Measurements from ENCODE around the gene NKX2-8. TPM values are rescaled to one million over a fixed set of nuclear protein-coding genes. Genes with fewer than 3 reads are reported as not detected.

Gene NKX2-8
- total and polyA plus RNA-seq, 2 of the 13 experiments (the other 11 are each of a cell fraction or from before 2014, with no cell fraction given) = not detected

- Histone ChIP-seq H3K4me1 (ENCODE audit: insufficient read depth, low read length) (no peaks in the 10 kb centered on the region; the same call in 1 of the 2 replicates), H3K4me3 (replicated peaks in 1 of 3; ENCODE audit: insufficient read depth in 1 of 3, low read depth in 2 of 3, low read length in 3 of 3) (no peak overlapping the region), H4K20me1 (ENCODE audit: insufficient read depth, low read length) (no peaks in the 10 kb centered on the region), H3K9ac (ENCODE audit: insufficient read depth, low read depth, low read length) (no peak overlapping the region), H3K27ac (ENCODE audit: extremely low read length, insufficient read depth, low read length) (no peak overlapping the region), H3K27me3 (ENCODE audit: control insufficient read depth in 1 of 2, insufficient read depth in 2 of 2, low read length in 2 of 2) (no peaks in the 10 kb centered on the region), H3K36me3 (replicated peaks in 1 of 2; ENCODE audit: control insufficient read depth in 1 of 2, insufficient read depth in 2 of 2, low read length in 2 of 2) (no peaks in the 10 kb centered on the region), H3K9me3 (ENCODE audit: low read length) (peaks cover 13% of the 10 kb centered on the region), H3K4me2 (ENCODE audit: low read depth, low read length) (no peak overlapping the region), H3K79me2 (ENCODE audit: insufficient read depth, low read length) (no peaks in the 10 kb centered on the region), H2AFZ (ENCODE audit: low read length) (no peak overlapping the region)
- in situ Hi-C loops (cut with HindIII; ENCODE audit: extremely low pct_ligation_motif_present, low pct_unique_long_range_greater_than_20kb) (no loop called here), intact Hi-C loops (cut with micrococcal nuclease; ENCODE audit: unreplicated experiment) (no loop called here)
- no peak for FAIRE-seq
- no peak for DNase-seq (ENCODE audit: low spot score)
- ChIA-PET CTCF (ENCODE audit: low intra/inter-chr PET ratio, low total read pairs) (no interaction called here), POLR2A (no interaction called here)
- no TSS peak for BruUV-seq (replicated peaks)
- ATAC-seq = peak; percentile 79
- 18% methylated on average over 5 of the region's 5 CpGs for WGBS (ENCODE audit: low lambda C conversion rate)
- TF ChIP-seq PCBP2 (optimal IDR thresholded peaks at IDR 0.05; ENCODE audit: low read depth, low read length, poor library complexity, severe bottlenecking) = no peak
- 0 out of 2 replicates have a peak, but pooled peaks have one; percentile 20 for TF ChIP-seq ZNF350 (CRISPR knock-in tag; IDR thresholded peaks at IDR 0.05; ENCODE audit: borderline replicate concordance, low read depth)
- TF ChIP-seq, protein P1, sequence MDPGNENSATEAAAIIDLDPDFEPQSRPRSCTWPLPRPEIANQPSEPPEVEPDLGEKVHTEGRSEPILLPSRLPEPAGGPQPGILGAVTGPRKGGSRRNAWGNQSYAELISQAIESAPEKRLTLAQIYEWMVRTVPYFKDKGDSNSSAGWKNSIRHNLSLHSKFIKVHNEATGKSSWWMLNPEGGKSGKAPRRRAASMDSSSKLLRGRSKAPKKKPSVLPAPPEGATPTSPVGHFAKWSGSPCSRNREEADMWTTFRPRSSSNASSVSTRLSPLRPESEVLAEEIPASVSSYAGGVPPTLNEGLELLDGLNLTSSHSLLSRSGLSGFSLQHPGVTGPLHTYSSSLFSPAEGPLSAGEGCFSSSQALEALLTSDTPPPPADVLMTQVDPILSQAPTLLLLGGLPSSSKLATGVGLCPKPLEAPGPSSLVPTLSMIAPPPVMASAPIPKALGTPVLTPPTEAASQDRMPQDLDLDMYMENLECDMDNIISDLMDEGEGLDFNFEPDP (CRISPR knock-in tag; conservative IDR thresholded peaks at IDR 0.05) = no peak
- TF ChIP-seq PAX8 (CRISPR knock-in tag; IDR thresholded peaks at IDR 0.05; ENCODE audit: borderline replicate concordance) = no peak
- no peak for TF ChIP-seq SIN3B (IDR thresholded peaks at IDR 0.05; ENCODE audit: low read length)
- no peak for TF ChIP-seq PAWR (CRISPR knock-in tag; IDR thresholded peaks at IDR 0.05; ENCODE audit: borderline replicate concordance)
- no peak for TF ChIP-seq FOXO1 (CRISPR knock-in tag; IDR thresholded peaks at IDR 0.05)
Observed at GRCh38 chr14:36617824-36618223, 35.4 kb upstream of the NKX2-8 start.

DNA sequence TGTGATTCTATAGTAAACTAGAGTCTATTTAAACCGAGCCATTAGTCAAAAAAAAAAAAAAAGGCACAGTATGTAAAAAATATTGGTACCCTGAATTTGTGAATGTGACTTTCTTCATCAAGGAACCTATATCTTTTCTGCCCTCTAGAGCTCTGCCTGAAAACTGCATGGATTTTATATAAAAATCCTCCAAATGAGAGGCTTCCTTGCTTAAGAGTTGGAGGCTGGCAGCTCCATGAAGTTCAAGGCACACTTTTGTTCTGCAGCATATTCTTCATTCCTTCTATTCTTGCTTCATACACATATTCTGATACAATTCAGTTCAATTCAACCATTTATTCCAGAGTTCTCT lies 23.1 kb upstream of the NKX2-8 start:
- ATAC-seq (peak; percentile 15; the same call in 1 of the 3 replicates), DNase-seq (ENCODE audit: low spot score) (peak; percentile 33), FAIRE-seq (no peak)
- 1% methylated on average over 1 of the region's 1 CpG for WGBS (ENCODE audit: low lambda C conversion rate)
- Histone ChIP-seq H3K79me2 (ENCODE audit: insufficient read depth, low read length) (no peaks in the 10 kb centered on the region), H3K9me3 (ENCODE audit: low read length) (no peaks in the 10 kb centered on the region), H3K27ac (ENCODE audit: extremely low read length, insufficient read depth, low read length) (no peak overlapping the region), H4K20me1 (ENCODE audit: insufficient read depth, low read length) (no peaks in the 10 kb centered on the region), H3K36me3 (replicated peaks in 1 of 2; ENCODE audit: control insufficient read depth in 1 of 2, insufficient read depth in 2 of 2, low read length in 2 of 2) (no peaks in the 10 kb centered on the region), H3K27me3 (ENCODE audit: control insufficient read depth in 1 of 2, insufficient read depth in 2 of 2, low read length in 2 of 2) (0 out of 5 replicates have a peak, but pooled peaks cover 0 to 4% of the 10 kb centered on the region in 2 experiments), H3K4me1 (ENCODE audit: insufficient read depth, low read length) (peaks cover 7% of the 10 kb centered on the region; the same call in 1 of the 2 replicates), H3K4me2 (ENCODE audit: low read depth, low read length) (no peak overlapping the region), H2AFZ (ENCODE audit: low read length) (no peak overlapping the region), H3K4me3 (replicated peaks in 1 of 3; ENCODE audit: insufficient read depth in 1 of 3, low read depth in 2 of 3, low read length in 3 of 3) (no peak overlapping the region), H3K9ac (ENCODE audit: insufficient read depth, low read depth, low read length) (no peak overlapping the region)
- BruUV-seq (replicated peaks) = no TSS peak
- in situ Hi-C loops (cut with HindIII; ENCODE audit: extremely low pct_ligation_motif_present, low pct_unique_long_range_greater_than_20kb) = loop anchor here (5.0 kb wide), 1 partner anchor 53 kb away; no protein-coding TSS in a partner anchor
- intact Hi-C loops (cut with micrococcal nuclease; ENCODE audit: unreplicated experiment) = loop anchor here (1.0 to 10.0 kb wide), 7 partner anchors 48 to 723 kb away; no protein-coding TSS in a partner anchor
- POLR2A ChIA-PET = no interaction called here
- CTCF ChIA-PET (ENCODE audit: low intra/inter-chr PET ratio, low total read pairs) = interaction anchor here (0.7 to 5.3 kb wide), 6 partner anchors 48 to 722 kb away, joined by 3 to 60 read pairs (median 5); no protein-coding TSS in a partner anchor
- TF ChIP-seq ZNF687 (CRISPR knock-in tag; IDR thresholded peaks at IDR 0.05) = no peak
- TF ChIP-seq IKZF1 (IDR thresholded peaks at IDR 0.05) = no peak
- TF ChIP-seq ZNF652 (CRISPR knock-in tag; IDR thresholded peaks at IDR 0.05; ENCODE audit: borderline replicate concordance, low read depth) = 0 out of 2 replicates have a peak, but pooled peaks have one; percentile 9
- TF ChIP-seq, protein P2, sequence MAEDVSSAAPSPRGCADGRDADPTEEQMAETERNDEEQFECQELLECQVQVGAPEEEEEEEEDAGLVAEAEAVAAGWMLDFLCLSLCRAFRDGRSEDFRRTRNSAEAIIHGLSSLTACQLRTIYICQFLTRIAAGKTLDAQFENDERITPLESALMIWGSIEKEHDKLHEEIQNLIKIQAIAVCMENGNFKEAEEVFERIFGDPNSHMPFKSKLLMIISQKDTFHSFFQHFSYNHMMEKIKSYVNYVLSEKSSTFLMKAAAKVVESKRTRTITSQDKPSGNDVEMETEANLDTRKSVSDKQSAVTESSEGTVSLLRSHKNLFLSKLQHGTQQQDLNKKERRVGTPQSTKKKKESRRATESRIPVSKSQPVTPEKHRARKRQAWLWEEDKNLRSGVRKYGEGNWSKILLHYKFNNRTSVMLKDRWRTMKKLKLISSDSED (CRISPR knock-in tag; IDR thresholded peaks at IDR 0.05) = 0 out of 2 replicates have a peak, but pooled peaks have one; percentile 22
